GM21576 (cell line): ENCODE results near the gene ALDH9A1.

Source experiments
- ATAC-seq: cut with Tn5 transposase; IDR thresholded peaks from one replicate; pipeline ENCODE4 v1.9.1; 2021; ENCODE audit warnings: mild to moderate bottlenecking, moderate library complexity; ENCODE audit not compliant: unreplicated experiment

ALDH9A1 gene

DNA sequence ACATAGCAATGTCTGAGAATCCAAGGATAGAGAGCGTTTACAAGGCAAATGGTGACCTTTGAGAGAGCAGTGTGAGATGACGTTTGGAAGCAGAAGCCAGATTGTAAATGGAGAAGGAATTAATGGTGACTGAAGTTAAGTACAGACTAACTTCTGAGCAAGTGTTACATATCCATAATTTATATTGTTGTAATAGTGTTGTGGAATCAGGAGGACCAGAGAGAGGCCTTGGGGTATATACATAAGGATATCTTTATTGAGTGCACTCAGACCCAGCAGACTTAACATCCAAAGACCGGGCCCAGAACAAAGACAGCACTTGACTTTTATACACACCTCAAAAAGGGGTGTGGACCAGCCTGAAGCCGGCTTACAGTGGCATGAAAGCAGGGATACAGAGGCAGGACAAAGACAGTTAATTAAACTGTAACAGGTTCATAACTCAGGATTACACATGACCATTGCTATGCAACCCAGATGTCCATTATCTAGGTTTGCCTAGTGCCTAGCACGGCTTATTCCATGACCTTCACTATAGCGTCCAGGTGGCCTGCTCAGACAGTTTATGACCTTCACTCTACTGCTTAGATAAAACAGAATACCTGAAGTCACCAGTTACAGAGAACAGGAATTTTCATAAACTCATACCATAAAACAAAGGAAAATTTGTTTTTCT lies 70.1 kb downstream of the ALDH9A1 start:
- no peak for ATAC-seq

DNA sequence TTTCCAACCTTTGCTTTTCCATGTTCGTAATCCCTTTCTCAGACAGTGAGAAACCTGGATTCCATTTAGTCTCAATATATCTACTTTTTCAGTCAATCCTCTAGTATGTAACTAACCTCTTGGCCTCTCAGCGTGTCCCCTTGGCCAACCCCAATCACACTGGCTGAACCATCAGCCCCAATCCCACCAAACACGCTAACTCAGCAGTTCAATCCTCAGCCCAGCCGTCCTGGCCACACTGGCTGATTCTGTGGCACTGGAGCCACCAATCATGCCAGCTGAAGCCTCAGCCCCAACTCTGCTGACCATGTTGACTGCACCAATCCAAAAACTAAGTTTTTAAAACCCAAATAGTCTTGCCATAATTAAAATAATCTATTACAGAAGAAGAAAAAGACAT lies 73.9 kb downstream of the ALDH9A1 start:
- no peak for ATAC-seq

DNA sequence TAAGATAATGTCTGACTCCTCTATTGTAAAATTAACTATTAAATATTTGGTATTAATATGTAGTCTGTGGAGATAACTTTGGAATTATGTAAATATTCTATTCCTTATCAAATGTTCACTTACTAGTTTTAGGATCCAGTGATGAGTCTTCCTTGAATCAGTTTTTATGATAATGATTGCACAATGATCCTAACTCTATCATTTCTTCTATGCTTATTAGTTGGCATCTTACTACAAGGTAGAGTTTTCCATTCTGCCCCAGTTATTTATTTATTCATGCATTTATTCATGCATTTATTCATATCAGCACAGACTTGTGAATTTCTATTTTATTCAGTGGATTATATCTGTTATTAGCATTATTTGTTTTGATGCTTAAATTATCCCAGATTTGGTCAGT lies 74.7 kb downstream of the ALDH9A1 start:
- no peak for ATAC-seq

DNA sequence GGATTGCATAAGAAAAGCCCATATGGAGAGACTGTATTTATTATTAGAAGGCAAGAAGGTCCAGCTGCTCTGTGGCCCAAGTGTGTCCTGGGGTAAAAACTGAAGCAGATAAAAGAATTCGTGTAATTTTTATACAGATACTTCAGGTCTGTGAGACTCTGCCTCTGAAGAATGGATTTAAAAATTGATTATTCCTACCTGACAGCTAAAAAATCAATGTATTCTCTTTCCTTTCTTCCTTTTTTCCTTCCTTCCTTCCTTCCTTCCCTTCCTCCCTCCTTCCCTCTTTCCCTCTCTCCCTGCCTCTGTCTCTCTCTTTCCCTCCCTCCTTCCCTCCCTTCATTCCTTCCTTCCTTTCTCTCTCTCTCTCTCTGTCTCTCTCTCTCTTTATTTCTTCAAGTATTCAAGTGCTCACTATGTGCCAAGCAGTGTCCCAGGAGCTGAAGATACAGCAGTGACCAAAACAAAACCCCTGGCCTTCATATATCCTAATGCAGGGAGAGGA lies 78.7 kb downstream of the ALDH9A1 start:
- no peak for ATAC-seq

DNA sequence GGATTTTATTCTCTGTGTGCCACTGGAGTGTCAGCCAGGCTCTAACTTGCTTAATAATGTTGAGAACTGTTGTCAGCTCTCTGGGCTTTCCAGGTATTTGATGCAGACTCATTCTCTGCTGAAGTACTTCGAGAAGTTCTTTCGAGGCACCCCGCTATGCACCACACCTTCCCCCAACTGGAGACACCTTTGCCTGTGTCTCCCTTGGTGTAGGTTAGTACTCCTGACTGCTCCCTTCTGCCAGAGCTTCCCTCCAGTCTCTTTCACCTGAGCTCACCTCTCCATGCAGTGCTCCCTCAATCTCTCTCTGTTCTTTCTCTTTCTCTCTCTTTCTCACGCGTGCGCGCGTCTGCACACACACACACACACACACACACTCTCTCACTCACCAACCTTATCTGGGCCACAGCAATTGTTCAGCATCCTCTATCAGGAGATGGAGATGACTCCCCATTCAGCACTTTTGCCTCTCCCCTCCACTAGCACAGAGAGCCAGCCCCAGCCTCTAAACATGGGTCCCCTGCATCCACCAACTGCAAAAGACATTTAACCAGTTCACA lies 81.3 kb downstream of the ALDH9A1 start:
- ATAC-seq, result no peak

DNA sequence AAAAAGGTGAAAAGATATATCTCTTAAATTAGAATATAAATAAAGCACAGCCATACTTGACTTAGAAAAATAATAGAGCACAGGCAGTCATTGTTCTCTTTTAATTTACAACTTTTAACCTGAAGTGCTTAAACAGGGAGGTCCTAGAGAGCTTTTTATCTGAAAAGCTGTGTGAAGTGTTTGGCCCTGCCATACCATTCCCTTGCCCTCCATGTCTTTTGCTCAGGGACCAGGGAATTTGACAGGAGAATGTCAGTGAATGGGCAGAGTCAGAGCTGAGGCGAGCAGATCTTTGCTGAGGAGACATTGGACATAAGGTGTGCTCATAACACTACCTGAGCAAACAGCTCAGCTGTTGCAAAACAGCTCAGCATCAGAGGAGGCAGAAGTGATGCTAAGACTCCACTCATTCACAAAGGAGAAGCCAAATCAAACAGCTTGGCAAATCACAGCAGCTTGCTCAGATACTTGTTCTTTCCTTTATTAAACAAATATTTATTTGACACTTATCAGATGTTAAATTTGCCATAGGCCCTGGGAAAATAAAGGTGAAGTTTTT lies 82.2 kb downstream of the ALDH9A1 start:
- ATAC-seq, result no peak
